Cardiac muscle cell (in vitro differentiated cells and primary cell): ENCODE results near the gene NRG3. TPM values are rescaled to one million over a fixed set of nuclear protein-coding genes. Genes with fewer than 3 reads are reported as not detected.
A peak's percentile ranks its signal among the peaks of the same experiment; 100 is the strongest.

Experiments used
- DNase-seq, 2 donors: peaks; one replicate each; pipeline versions ENCODE4 v3.0.0 to v3.0.0-alpha.2; 2010 to 2017; ENCODE audit warnings: low read depth in 1 of 2, low spot score in 1 of 2
- H3K27ac ChIP-seq: fragments of 200-600 bp; sonication (generic); 2 replicates; pipeline ENCODE4 v1.5.1; 2016
- H3K27me3 ChIP-seq: fragments of 200-600 bp; sonication (generic); 2 replicates; pipeline ENCODE4 v1.6.0; 2016; ENCODE audit warnings: control low read depth
- H3K36me3 ChIP-seq: fragments of 200-600 bp; sonication (generic); 2 replicates; pipeline ENCODE4 v1.5.1; 2016; ENCODE audit warnings: control low read depth
- H3K4me1 ChIP-seq: fragments of 200-600 bp; sonication (generic); 2 replicates; pipeline ENCODE4 v1.8.1; 2017; ENCODE audit warnings: low read depth, mild to moderate bottlenecking, mixed run types
- H3K4me3 ChIP-seq: fragments of 200-600 bp; sonication (generic); 2 replicates; pipeline ENCODE4 v1.5.1; 2016; ENCODE audit warnings: mild to moderate bottlenecking
- H3K9me3 ChIP-seq: fragments of 200-600 bp; sonication (generic); 2 replicates; pipeline ENCODE4 v1.5.1; 2017; ENCODE audit warnings: low read depth, mild to moderate bottlenecking, control low read depth
- CTCF ChIP-seq: IDR thresholded peaks from 2 replicates; pipeline ENCODE4 v1.5.1; 2012; ENCODE audit warnings: low read depth, mild to moderate bottlenecking, low read length
- polyA plus RNA-seq: library from polyadenylated mRNA; unstranded; fragments of >200 nt; fragmentation: Nextera tagmentation; extraction: Ambion mirVana; gene quantifications from 2 replicates; pipeline ENCODE4 v1.2.1, GENCODE V29; 2016
- total RNA-seq: library from RNA; depleted of rRNA; stranded (reverse); fragments of >200 nt; gene quantifications from 2 replicates; pipeline ENCODE4 v1.2.3, GENCODE V29; 2016

NRG3 gene
- total and polyA plus RNA-seq, 2 experiments from 2014 or later = 0.48 to 0.55 TPM

- H3K4me1 ChIP-seq = no peaks in the 10 kb centered on the region
- H3K4me3 ChIP-seq = no peak overlapping the region
- H3K27ac ChIP-seq = no peak overlapping the region
- TF ChIP-seq CTCF = no peak
- no peaks in the 10 kb centered on the region for H3K27me3 ChIP-seq
- DNase-seq = no peak
- no peaks in the 10 kb centered on the region for H3K36me3 ChIP-seq
- no peaks in the 10 kb centered on the region for H3K9me3 ChIP-seq
These were observed 903.9 kb downstream of the NRG3 start for GRCh38 chr10:82778908-82779307.

- Histone ChIP-seq H3K36me3 (no peaks in the 10 kb centered on the region), H3K27me3 (no peaks in the 10 kb centered on the region), H3K9me3 (no peaks in the 10 kb centered on the region), H3K27ac (no peak overlapping the region), H3K4me3 (no peak overlapping the region), H3K4me1 (peaks cover 8% of the 10 kb centered on the region)
- peak; percentile 43 for TF ChIP-seq CTCF
- DNase-seq = peak; percentile 27 to 36
These were observed 921.5 kb downstream of the NRG3 start for GRCh38 chr10:82796510-82796909.

GRCh38 chr10:82801289-82801688 is 926.3 kb downstream of the NRG3 start:
- H3K4me3 ChIP-seq = no peak overlapping the region
- H3K27ac ChIP-seq = no peak overlapping the region
- no peaks in the 10 kb centered on the region for H3K36me3 ChIP-seq
- no peak for TF ChIP-seq CTCF
- H3K27me3 ChIP-seq = no peaks in the 10 kb centered on the region
- H3K4me1 ChIP-seq = peaks cover 8% of the 10 kb centered on the region
- H3K9me3 ChIP-seq = no peaks in the 10 kb centered on the region
- no peak for DNase-seq

- Histone ChIP-seq H3K36me3 (no peaks in the 10 kb centered on the region), H3K4me1 (no peaks in the 10 kb centered on the region), H3K27ac (no peak overlapping the region), H3K4me3 (no peak overlapping the region), H3K27me3 (no peaks in the 10 kb centered on the region), H3K9me3 (no peaks in the 10 kb centered on the region)
- DNase-seq = peak; percentile 18 to 49
- peak; percentile 72 for TF ChIP-seq CTCF
These were observed 936.6 kb downstream of the NRG3 start for GRCh38 chr10:82811621-82812020.

- Histone ChIP-seq H3K27me3 (no peaks in the 10 kb centered on the region), H3K9me3 (no peaks in the 10 kb centered on the region), H3K4me3 (no peak overlapping the region), H3K27ac (no peak overlapping the region), H3K36me3 (no peaks in the 10 kb centered on the region), H3K4me1 (no peaks in the 10 kb centered on the region)
- TF ChIP-seq CTCF = no peak
- DNase-seq = no peak
These were observed 938.9 kb downstream of the NRG3 start for GRCh38 chr10:82813856-82814255.

- Histone ChIP-seq H3K9me3 (no peaks in the 10 kb centered on the region), H3K36me3 (no peaks in the 10 kb centered on the region), H3K27me3 (no peaks in the 10 kb centered on the region), H3K27ac (no peak overlapping the region), H3K4me3 (no peak overlapping the region), H3K4me1 (no peaks in the 10 kb centered on the region)
- no peak for TF ChIP-seq CTCF
- no peak for DNase-seq
These were observed 939.6 kb downstream of the NRG3 start for GRCh38 chr10:82814635-82815034.
